ENCODE results near the gene CLIC5.

Gene CLIC5

DNA sequence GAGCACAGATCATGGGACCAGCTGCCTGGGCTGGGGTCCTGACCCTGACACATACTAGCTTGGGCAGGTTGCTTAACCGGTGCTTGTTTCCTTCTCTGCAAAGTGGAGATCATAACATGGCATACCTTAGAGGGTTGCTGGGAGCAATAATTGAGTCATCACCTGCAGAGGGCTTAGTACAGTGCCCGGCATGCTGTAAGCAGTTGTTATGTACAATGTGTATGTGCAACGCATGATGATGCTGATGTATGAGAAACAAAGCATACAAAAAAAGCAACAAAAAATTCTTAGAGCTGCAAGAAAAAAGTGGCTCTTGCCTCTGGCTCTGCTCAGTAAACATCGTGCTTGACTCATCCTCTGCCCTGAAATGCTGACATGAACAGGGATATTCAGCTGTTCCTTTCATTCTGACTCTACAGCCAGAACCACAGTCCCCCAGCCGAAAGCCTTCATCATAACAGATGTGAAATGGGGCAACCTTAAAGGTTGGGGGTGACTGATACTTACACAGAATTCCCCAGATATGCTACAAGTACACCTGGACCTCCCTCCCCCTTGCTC, 91.7 kb downstream of the CLIC5 start:
- DNase-seq: peak; percentile 69

DNA sequence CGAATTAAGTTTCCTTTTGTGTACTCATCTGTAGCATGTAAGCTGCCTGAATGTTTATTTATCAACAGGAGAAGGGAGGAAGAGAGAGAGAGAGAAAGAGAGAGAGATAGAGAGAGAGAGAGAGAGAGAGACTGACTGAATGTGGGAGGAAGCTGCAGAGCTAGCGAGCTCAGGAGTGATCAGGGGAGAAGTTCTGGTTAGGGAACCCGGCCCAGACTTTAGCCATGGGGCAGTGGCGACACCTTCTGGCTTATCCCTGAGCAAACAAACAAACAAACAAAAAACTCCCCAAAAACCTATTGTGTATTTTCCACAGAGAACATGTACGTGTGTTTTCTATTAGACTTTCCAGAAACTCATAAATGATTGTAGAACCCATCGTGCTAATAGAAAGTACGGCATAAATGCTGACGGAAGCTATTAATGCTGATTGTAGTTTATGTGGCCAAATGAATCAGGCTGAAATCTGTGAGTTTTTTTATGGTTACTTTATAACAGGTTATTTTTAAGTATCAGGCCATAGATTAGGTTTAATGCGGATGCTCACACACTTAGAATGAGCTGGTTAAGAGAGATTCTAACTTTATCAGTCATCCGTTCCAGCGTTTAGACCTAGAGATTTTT, 92.8 kb downstream of the CLIC5 start:
- peak; percentile 81 for DNase-seq

DNA sequence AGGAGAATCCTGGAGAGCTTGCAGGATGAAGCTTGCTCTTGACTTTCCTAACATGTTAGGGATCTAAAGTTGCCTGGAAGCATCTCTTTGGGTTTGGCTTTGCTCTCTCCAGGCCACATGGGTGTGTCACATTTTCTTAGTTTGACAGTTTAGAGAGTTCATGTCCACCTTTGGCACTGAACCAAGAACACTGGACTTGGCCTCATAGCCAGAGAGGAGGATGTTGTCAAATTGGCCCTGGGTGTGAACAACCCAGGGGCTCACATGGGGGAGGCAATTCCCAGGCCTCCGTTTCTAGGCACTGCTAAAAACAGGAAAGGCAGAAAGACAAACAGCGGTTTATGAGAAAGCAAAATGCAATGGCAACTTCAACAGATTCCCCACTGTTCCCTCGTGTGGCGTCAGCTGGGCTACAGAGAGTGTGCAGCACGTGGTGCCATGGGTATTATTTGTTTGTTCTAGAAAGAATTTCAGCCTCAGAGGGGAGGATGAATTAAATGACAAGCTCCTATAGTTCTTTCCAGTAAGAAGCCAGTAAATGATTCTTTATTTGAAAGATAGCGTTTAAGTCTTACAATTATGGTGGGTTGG, 93.9 kb downstream of the CLIC5 start:
- no peak for DNase-seq

- peak; percentile 67 for DNase-seq
Observed at GRCh38 chr6:45920819-45921511, 94.7 kb downstream of the CLIC5 start.

DNA sequence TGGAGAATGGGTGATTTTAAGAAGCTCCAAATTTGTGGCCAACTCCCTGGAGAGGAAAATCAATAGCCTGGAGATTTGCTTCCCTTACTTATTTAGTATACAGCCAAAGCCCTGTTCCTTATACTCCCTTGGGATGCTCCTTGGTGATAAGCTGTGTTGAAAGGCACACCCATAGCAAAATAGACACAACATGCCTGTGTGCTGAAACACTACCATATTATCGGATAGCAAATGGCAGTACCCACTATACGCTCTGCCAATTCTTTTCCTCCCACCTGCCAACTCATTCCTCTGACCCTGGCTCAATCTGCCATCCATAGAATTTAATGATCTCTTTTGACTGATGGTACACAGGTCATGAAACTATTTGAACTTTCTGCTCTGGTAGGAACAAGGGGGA, 98.2 kb downstream of the CLIC5 start:
- DNase-seq: no peak

DNA sequence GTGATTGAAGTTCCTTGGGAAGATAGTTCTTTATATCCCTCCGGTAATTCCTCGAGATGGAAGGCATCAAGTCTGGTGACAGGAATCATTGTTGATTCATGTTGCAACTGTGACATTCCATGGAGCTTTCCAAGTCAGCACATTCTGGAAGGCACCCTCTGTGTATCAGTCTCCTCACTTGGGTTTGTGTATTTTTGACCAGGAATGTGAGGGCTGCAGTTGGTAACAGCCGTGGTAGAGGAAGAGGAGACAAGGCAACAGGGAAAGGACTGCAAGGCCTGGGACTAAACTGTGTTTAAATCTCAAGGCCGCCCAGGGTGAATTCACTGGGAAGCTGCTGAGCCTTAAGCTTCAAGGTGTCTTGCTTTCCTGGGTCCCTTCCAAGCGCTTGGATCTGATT, 99.0 kb downstream of the CLIC5 start:
- no peak for DNase-seq

- DNase-seq: no peak
Observed at GRCh38 chr6:45915780-45916468, 99.7 kb downstream of the CLIC5 start.

- no peak for DNase-seq
Observed at GRCh38 chr6:45911691-45912090, 104.0 kb downstream of the CLIC5 start.

DNA sequence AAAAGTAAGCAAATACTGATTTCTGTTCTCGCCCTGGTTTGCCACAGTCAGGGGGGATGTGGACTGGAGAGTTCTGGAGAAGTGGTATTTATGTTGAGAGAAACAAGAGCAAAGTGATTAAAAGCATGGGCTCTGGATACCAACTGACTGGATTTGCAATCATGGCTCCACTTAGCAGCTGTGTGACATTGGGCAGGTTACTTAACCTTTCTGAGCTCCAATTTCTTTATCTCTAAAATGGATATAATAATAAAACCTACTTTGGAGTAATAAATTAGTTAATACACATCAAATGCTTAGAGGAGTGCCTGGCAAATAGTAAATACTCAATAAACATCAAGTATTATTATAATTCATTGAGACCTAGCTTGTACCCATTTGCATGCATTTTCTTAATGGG, 111.7 kb downstream of the CLIC5 start:
- DNase-seq: no peak

- DNase-seq: no peak
Observed at GRCh38 chr6:45902984-45903383, 112.7 kb downstream of the CLIC5 start.

DNA sequence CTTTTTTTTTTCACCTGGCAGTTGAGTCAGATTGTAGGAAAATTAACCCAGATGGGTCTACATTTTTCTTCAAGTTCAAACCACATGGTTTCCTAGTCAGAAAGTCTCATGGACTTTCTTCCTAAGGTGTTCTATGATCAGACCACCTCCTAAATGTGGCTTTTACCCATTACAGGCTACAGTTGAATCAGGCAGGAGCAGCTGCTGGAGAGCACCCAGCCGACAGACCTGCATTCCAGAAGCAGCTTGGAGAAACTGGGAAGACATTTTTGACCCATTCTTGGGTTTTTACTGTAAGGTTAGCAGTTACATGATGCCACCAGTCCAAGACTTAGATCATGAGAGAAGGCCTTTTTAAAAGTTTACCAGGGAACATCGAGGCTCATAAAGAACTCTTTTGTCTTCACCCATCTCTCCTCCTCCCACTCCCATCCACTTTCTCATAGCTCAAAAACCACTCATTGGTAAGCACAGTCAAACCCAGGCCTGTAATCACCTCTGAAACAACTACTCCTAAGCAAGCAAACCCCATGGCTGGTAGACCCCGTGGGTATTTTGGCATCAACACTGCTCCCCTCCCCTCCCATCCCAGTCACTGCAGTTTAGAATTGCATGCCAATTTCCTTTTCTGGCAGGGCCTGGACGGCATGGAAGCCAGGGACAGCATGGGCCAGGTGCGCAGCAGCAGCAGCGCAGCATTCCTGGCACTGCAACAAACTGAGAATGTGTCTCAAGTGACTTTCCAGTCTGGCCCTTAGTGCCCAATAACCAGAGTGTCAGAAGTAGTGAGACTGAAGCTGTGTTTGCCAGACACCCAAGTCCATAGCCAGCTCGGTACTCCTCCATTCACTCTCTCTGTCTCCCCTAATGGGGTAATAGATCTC, 113.7 kb downstream of the CLIC5 start:
- peak; percentile 53 for DNase-seq

- DNase-seq: peak; percentile 63
Observed at GRCh38 chr6:45900808-45901752, 114.6 kb downstream of the CLIC5 start.

DNA sequence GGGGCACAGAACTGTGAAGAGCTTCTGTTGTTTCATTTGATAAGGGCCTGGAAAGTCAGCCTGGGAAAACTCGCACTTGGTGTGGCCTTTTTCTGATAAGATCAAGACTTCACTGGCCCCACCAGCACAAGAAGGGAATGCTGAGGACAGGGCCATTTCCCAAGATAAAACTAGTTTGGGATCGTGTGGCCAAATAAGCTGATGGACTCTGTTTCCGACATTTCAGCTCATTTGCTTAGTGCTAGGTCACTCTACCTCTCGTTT, 116.0 kb downstream of the CLIC5 start:
- no peak for DNase-seq

DNA sequence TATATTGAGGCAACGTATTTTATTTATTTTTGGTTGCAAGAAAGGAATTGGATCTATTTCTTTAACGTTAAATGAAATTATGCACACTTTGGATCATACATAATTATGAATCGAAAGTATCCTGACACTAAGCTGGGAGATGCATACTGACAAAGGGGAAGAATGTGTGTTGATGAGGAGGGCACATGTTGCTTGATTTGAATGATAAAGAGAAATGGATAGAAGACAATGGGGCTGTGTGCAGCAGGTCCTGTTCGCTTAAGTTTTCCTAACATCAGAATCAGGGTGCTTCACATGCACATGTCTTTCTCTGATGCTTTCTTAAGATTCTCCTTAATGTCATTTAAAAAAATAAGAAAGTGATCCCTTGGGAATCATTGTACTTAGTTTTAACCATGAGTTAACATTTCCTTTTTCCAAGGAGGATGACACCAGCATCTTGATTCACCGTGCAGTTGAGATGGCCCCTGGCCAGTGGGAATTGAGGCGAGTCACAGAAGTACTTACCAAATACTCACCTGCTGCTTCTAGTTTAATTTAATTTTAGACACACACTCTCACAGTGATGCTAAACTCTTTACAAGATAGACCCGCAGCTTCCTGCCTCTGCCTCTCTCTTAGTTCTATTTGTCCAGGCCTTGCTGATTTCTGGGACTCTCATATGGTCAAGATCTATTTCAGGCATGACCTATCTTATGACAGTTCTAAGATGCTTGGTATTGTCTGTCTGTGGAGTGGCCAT, 116.5 kb downstream of the CLIC5 start:
- DNase-seq: peak; percentile 36

DNA sequence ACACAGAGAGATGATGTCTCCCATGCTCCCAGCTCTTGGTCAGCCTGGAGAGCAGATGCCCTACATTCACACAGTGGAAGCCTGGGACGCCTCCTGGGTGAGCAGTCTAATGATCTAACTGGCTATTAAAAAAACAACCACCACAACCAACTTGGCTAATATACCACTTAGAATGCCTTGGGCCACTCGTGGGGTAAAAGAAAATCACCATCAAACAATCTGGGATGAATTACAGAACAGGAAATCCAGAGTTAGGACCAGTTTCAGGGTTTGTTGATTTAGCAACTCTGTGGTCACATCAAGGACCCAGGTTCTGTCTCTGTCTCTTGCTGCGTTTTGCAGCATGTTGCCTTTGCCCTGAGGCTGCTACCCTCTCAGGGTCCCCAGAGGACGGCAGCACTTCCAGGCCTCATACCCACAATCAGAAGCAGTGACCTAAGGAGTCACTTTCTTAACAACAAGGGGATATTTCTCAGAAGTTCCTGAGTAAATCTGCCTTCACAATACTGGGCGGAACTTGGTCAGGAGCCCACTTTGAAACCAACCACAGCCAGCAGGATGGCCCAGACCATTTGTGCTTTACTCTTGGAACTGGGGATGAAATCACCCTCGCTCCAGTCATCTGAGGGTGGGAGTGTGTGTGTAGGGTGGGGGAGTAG, 118.7 kb downstream of the CLIC5 start:
- DNase-seq: peak; percentile 76

DNA sequence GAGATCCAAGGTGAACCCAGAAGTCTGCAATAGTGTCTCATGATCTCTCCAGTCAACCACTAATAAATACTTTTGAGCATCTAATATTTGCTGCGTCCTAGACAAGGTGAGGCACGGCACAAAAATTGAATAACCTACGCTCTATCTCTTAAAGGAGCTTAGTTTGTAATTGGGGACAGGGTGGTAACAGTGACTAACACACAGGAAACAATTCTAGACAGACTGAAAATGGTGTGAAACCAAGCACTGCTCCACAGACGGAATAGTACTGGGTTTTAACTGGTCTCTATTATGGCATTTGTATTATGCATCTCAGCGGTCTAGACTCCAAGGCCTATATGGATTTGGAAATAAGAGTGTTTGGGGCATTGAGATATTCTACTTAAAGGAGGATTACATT, 120.1 kb downstream of the CLIC5 start:
- no peak for DNase-seq

- no peak for DNase-seq
Observed at GRCh38 chr6:45892696-45893245, 122.9 kb downstream of the CLIC5 start.

DNA sequence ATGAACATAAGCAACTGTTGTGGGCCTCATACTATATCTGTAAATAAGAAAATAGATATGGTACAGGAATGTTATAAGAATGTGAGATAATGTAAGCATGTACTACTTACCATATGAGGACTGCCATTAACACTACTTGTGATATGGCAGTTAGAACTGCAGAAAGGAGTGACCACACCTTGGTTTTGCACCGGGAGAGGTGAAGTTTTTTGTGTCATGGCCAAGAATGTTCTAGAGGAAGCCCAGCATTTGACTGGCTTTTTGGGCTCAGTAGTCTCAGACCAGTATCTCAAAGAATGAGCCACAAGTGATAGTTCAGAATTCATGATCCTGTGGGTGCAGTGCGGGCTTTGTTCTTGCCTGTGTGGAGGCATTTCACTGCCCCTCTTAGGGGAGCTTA, 123.5 kb downstream of the CLIC5 start:
- no peak for DNase-seq

DNA sequence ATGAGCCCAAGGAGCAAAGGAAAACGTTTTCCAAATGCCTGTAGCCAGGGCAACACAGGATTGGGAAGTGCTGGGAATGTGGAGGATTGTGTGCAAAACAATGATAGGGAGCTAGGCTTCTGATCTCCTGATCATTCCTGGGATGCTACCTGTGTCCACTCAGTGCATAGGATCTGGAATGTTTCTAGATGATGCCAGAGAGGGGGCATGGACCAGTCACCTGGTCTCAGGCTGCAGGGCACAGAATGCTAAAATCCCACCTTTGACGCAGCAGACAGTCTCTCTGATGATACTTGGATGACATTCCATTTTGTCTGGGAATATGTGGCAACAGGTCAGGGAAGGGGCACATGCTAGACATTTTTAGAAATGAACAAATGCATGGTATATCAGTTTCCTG, 128.9 kb downstream of the CLIC5 start:
- DNase-seq: no peak

DNA sequence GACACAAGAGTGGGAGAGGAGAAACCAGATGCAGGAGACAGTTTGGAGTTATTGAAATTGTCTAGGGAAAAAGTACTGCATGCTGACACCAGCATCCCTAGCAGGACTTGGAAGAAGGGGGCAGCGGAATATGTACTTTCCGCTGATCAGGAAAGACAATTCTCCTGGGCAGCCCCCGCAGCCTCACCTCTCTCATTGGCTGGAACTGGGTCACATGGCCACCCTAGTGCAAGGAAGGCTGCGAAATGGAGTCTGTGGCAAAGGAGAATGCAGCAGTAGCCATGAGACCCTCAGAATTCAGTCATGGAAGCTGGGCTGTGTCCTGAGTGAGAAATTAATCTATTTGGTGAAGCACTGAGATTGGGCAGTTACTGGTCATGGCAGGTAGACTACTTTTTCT, 131.3 kb downstream of the CLIC5 start:
- DNase-seq: no peak

All from fibroblast of upper back skin (primary cell).